EL (cell line): ENCODE data around the gene MYO9A.
A peak's percentile ranks its signal among the peaks of the same experiment; 100 is the strongest.

Experiments used
- DNase-seq: peaks from one replicate; pipeline ENCODE4 v3.0.0-alpha.2; 2016

The MYO9A gene

DNA sequence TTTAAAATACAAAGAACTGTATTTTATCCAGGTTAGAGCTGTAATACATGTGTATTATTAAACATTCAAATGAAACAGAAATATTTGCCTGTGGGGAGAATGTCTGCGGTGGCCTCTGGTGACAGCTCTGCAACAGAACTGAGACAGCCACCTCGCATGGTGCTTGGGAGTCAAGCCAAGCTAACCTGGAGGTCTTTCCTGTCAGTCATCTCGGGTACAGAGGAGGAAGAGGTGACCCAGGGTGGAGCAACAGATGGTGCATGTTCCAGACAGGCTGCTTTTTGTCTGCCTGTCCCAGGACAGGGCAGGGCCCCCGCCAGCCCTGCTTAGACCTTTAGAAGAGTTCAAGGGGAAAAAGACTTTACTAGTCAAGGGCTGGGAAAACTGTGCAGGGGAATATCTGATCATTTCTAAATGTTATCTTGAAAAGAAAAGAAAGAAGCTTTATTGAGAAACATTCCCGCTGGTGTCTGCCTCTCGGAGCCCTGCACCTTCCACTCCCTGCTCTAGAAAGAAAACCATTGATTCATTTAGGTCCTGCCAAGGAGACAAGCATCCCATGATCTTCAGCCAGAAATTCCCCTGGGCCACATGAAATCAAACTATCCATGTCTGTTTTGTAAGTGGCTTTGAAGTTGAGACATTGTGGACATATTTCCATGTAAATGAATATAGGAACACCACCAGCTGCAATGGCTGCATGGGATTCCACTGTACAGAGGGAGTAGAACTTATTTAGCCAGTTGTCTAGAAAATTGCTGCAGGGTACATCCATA is 313.1 kb downstream of the MYO9A start:
- DNase-seq = no peak

DNA sequence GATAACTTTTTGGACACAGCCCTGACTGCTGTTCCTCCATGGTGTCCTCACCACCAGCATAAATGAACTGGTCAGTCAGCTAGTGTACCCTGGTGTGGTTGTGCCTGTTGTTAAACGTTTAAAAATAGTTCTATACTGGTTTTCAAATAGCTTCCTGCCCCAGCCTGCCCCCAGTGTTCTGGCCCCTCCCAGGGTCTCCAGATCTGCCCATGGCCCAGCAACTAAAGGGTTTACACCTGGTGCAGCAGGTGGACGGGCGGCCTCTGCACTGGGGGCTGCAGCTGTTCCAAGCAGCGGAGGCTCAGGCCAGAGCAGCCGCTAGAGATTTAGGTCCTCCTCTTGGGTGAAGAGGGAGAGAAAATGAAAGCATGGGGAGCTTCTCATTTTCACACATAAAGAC is 313.7 kb downstream of the MYO9A start:
- no peak for DNase-seq

DNA sequence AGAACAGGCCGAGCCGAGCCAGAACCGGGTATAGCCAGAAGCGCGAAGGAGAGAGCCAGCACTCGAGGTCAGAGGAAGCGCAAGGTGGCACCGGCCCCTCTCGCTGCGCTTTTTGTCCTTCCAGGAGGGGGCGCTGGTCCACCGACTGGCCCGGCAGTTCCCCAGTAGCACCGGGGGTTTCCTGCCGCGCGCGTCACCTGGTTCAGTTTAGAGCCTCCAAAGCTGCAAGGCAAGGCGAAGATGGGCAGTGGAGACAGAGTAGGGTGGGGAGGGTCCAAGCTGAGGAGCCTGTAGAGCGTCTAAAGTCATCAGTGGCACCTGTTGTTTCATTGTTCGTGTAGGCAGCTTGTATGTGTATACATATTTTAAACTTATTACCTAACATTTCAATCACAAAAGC is 315.2 kb downstream of the MYO9A start:
- DNase-seq = no peak

DNA sequence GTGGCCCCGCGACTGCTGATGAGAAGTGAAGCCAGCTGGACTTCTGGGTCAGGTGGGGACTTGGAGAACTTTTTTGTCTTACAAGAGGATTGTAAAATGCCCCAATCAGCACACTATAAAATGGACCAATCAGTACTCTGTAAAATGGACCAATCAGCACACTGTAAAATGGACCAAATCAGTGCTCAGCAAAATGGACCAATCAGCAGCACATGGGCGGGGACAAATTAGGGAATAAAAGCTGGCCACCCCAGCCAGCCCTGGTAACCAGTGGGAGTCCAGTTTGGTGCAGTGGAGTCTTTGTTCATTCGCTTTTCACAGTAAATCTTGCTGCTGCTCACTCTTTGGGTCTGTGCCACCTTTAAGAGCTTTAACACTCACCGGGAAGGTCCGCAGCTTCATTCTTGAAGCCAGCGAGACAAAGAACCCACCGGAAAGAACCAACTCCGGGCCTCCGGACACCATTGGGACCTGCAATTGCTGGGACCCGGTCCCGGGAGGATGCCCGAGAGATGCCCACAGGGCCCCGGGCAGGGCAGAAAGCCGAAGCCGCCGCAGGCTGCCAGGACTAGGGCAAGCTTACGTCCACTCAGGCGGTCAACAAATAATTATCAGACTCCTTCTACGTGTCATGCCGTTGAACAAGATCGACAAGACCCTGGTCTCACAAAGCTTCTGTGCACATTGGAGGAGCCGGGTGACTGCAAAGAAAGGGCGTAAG is 315.9 kb downstream of the MYO9A start:
- no peak for DNase-seq

DNA sequence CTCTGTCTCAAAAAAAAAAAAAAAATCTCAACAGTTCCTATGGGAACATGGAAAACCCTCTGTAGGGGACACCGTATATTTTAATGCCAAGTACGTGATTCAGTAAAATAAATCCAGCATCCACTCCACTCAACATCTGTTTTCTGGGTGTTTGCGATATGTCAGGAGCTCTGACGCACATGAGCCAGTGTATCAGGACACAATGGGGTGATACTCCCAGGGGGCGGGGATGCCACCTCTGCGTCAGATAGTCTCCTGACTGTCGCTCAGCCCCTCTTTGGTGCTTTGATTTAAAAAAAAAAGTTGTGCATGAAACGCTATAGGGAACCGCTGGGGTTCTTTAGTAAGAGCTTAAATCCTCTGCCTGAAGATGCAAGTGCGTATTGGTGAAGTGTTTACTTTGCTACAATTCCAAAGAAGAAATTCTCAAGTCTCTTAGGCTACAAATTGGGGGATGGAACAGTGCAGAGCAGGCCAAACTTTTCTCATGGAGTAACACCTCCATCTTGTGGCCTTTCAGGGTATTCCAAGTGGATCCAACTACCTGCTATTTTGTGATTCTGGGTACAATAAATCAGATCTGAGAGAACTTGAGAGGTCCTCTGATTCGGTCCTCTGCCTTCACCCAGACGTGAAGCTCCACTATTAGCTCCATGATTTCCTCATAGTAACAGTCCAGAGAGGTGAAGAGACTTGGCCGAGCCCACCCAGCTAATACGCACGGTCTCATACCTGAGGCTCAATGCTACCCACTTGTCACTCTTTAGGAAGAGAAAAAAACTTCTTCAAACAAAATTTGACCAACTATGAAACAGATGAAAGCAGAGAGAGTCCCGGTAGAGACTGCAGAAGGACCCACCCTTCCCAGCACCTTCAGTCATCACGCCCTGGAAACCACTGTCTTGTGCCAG is 316.9 kb downstream of the MYO9A start:
- DNase-seq = peak; percentile 81

DNA sequence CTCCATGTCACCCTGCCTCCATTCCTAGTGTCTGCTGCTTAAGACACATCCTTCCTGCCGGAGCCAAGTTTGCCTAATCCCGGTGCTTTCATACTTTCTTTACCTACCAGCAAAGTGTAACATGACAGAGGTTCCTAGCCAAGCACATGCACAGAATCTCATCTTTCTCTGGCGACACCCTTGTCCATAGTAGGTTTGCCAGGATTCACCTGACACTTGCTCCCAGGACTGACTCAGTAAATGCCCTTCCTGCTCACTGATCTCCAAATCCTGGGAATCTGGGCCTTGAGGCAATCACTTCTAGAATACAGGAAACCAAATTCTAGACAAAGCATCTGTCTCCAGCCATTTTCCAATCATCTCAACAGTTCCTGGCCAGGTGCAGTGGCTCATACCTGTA is 317.8 kb downstream of the MYO9A start:
- no peak for DNase-seq

DNA sequence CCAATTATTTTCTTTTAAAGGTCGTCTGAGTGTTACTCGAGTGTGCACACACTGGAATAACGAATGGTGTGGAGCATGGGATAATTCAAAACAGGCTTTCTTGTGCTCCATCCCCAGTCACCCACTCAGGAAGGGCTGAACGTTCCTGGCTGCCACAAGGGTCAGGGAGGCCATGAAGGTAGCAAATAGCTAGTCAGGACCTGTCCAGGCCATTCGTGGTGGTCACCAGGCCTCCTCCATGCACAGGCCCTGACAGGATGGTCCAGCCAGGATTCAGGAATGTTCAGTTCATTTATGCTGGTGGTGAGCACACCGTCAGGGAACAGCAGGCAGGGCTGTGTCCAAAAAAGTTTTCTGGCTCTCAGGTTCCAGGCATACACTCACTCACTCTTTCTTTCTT is 319.3 kb downstream of the MYO9A start:
- no peak for DNase-seq

DNA sequence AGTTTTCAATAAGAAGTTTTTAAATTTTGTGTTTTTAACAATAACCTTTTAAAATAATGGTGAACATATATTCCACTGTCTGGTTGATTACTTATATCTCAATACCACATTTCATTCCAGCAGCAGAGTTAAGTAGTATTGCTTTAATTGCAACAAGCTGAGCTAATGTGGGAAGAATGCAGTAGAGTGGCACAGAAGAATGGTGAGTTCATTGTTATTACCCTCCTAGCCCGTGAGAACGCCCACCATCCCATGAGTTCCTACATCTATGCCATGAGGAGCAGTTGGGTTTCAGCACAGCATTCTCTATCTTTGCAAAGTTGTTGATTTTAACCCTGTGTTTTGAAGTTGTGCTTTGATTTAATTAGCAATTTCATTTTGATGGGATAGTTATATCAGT is 325.4 kb downstream of the MYO9A start:
- peak; percentile 91 for DNase-seq

DNA sequence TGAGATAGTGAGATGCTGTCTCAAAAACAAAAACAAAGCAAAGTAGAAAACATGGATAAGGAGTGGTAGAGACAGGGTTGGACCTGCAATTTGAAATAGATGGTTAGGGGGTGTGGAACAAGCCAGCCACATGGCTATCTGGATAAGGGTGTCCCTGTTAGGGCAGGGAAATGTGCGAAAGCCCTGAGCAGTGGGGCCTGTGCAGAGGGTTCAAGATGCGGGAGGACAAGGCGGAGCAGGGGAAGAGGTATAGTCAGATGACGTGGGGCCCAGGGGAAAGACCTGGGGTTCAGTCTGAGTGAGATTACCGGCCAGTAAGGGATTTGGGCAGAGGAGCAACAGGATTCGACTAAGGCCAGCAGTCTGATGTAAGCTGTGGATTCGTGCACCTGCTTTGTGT is 326.0 kb downstream of the MYO9A start:
- DNase-seq = no peak

DNA sequence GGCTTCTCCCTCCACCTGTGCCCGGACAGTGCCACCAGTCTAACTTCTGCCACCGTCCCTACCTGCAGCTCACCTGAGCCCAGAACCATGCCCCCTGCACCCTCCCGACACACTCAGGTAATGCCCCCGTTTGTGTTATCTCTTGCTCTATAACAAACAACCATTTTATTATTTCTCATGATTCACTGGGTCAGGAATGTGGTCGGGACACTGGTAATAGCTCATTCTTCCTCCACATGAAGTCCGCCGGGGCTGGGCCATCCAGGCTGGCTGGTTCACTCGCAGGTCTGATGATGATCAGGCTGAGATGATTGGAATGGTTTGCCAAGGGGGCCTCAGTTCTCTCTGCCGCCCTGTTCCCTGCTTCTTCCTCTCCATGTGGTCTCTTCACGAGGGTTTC is 327.9 kb downstream of the MYO9A start:
- peak; percentile 77 for DNase-seq

DNA sequence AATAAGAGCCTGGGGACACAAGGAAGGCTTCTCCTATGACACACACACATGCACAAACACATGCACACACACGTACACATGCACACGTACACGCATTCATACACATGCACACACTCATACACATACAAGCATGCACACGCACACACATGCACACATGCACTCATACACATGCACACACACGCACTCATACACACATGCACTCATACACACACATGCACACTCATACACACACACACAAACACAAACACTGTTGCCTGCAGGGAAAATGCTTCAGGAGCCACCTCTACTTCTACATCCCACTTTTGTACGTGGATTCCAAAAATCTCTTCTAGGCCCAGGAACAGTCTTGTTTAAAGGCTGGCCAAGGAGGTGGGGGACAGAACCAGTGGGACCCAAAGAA is 328.3 kb downstream of the MYO9A start:
- DNase-seq = no peak

DNA sequence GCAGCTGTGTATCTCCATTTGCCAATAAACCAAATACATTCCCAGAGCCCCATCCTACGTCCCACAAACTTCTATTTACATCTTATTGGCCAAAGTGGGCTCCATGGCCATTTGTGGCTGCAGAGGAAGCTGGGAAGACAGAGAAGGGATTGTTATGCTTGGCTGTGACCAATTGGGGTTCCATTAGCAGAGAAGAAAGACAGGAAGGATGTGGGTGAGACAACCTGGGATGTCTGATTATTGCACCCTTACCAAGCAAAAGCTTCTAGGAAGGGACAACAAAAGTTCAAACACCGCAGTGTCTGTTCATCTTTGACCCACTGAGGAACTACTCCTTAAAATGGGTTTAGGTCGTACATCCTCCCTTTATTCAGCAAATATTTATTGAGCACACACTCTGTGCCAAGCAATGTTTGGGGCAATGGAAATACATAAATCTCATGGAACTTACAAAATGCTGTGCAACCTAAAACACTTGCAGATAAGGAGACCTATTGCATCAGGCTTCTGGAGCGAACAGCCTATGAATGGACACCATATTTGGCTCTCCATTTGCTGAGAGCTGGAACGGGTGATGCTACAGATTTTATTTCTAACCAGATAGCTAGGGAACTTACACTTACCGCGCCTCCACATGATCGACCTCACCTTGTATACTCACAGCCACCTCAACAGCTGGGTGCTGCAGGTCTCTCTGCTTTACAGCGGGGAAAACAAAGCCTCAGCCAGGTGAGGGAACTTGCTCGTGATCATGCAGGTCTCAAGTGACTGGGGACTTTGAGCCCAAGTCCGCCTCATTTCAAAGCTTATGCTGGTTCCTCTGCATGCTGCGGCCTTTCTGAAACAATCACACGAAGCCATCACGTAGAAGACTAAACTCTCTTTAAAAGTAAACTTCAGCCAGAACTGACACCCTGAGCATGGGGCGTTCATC is 329.0 kb downstream of the MYO9A start:
- DNase-seq = no peak

DNA sequence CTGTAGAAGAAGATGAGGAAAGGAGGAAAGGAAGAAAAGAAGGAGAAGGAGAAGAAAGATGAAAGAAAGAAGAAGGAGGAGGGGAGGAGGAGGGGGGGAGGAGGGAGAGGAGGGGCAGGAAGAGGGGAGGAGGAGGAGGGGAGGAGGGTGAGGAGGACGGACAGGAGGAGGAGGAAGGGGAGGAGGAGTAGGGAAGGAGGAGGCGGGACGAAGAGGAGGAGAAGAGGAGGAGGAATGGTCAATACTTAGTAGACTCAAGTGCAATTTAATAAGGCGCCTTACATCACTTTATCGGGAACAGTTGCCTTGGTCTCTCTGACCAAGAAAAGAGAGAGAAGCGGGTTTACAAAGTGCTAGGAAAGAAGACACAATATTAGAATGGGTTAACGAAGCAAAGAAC is 331.3 kb downstream of the MYO9A start:
- DNase-seq = no peak

DNA sequence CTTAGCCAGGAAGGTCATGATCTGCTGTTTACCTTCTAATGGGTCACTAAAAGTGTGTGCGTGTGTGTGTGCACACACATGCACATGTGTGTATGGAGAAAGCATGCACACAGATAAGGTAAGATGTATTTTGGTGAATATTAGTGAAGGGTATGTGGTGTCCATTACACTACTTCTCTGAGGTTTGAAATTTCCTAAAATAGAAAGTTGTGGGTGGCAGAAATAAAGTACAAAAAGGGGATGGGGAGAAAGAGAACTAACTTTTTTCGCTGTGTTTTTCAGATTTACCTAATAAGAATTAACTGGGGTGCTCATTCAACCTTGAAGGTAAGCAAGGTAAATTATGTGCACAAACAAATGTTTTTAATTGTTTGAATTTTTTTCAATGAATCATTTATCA is 332.0 kb downstream of the MYO9A start:
- DNase-seq = no peak

DNA sequence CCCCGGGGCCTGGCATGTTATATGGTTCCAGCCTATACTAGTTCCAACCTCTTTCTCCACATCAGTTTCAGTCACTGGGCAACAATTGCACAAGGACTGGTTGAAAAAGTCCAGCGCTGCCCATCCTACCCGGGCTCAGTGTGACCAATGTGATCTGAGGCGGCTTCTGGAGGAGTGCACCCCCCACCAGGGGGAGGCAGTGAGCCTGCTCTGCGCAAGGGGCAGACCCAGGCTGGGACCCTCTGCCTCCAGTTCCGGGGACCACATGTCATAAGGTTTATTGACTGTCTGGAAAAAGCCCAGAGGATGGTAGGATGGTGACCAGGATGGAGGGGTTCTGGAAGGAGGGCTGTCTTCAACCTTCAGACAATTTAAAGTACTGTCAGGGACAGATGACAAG is 333.2 kb downstream of the MYO9A start:
- DNase-seq = no peak

DNA sequence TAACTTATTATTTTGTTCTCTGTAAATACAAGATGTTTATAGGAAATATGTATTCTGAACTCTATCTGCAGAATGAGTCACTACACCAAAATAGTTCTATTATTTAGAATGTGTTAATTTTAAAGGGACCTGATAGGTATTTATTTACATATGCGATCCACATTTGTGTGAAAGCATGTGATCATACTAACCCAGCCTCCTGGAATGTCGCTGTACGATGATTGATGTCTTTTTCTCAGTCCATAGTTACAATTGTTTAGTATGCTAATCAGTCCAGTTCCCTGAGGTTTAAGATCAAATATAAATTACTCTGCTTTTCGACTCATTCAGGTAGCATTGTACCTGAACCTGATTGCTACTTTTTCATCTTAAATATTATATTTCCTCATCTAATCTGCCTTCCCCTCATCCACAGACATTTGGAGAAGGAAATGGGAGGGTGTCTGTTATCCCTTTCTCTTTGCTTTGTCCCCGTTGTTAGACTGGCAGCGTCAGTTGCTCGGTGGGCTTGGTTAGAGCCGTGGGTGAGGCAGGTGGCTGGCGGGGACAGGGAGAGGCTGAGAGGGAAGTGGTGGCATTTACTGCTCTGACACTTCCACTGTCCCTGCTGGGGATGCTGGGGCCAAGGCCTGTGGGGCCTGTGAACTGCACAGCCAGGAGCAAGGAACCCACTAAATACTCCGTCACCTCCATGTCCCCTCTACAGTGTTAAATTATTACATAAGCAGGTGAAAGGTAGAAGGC is 335.4 kb downstream of the MYO9A start:
- no peak for DNase-seq

DNA sequence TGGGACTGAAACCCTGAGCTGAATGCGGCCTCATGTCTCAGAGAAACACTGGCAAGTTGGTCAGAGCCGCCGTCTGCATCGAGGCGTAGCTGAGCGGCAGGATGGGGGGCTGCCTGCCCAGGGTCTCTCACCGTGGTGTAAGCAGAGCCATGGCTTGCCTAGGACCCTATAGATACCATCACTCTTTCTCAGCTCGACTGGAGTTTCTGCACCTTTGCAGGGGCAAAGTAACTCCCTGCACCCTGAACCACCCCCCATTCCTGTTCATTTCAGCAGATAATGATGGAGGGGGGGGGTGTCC is 336.0 kb downstream of the MYO9A start:
- no peak for DNase-seq

DNA sequence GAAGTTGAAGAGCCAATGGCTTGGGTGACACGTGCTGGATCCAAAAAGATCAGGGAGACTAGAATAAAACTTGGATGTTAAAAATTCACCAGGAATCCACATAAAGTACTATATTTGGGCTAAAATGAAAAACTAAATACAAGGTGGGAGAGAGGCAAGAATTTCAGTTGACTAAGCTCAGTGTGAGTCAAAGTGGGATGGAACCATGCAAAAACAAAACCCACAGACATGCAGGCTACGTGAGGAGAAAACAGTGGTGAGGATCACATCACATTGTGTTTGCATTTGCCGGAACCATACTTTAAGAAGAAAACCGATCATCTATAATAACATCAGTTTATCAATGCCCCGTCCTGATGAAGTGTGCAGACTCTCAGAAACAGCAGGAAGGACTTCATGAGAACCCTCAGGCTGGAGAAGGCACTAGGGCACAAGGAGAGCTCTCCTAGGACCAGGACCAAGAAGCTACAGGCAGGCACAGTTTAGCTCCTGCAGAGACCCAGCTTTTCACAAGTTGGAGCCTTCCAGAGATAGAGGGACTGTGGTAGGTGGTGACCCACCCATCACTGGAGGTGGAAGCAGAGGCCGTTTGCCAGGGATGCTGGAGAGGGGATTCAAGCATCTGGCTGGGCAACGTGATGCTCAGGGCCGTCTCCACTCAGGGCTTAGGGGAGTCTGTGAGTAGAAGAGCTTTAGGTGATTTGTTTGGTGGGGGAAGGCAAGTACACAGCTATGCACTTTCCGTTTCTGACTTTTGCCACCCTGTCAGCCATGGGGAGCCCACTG is 336.6 kb downstream of the MYO9A start:
- DNase-seq = peak; percentile 46

DNA sequence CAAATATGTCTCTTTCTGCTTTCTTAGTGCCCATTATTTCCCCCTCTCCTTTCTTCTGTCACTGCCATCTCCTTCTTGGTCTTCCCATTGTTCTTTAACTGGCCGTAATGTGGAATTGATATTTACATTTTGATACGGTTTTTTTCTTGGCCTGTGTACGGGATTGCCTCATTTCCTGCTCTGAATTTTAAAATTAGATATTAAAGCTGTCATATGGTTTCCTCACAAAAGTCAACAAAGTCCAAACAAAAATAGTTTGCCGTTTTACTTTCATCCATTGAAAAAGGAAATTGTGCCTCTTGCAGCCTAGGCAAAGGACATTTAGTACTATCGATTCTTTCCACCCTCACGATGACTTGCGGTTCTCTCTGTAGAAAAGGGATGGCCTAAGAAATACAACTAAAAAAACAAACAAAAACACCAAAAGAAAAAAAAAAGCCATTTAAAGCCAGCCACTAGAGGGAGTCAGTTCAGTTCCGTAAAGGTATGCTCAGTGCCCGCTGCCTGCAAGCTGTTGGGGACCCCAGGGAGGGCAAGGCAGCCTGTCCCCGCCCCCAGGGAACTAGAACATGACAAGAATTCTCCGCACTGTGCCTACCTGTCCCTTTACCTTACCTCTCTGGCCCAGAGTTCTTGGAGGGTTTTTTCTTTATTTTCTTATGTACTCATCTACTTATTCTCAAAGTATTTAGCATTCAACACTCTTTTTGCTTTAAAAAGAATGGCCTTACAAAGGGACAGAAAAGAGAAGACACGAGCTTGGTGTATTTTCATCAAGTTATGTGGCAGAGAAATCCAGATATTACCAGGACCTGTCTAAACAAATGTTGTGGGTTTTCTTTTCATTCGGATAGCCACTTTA is 337.6 kb downstream of the MYO9A start:
- peak; percentile 66 for DNase-seq
